ENCODE measurements around the gene ATG4D. TPM values are rescaled to one million over a fixed set of nuclear protein-coding genes. Genes with fewer than 3 reads are reported as not detected.

Gene ATG4D
- total RNA-seq, 1 donor from 2014 or later = 5.1 TPM

- Histone ChIP-seq H3K36me3 (no peaks in the 10 kb centered on the region), H3K79me2 (ENCODE audit: low read depth) (no peaks in the 10 kb centered on the region), H2AFZ (replicated peaks) (no peak overlapping the region), H3K4me2 (no peak overlapping the region), H3F3A (ENCODE audit: low read depth) (peaks cover 22% of the 10 kb centered on the region), H3K27ac (no peak overlapping the region), H3K4me3 (no peak overlapping the region), H4K20me1 (ENCODE audit: low read depth) (no peaks in the 10 kb centered on the region), H3K4me1 (no peaks in the 10 kb centered on the region), H3K27me3 (no peaks in the 10 kb centered on the region), H3K9me3 (ENCODE audit: low read depth) (no peaks in the 10 kb centered on the region), H3K9ac (no peak overlapping the region)
- Mint-ChIP-seq H3K4me1 (no peaks in the 10 kb centered on the region), H3K9me3 (no peaks in the 10 kb centered on the region), H3K27ac (no peak overlapping the region), H3K27me3 (ENCODE audit: insufficient read depth, low read depth) (peaks cover 3% of the 10 kb centered on the region), H3K4me3 (no peak overlapping the region), H3K36me3 (peaks cover 16% of the 10 kb centered on the region)
- TF ChIP-seq EZH2 (IDR thresholded peaks at IDR 0.05) (no peak), EZH2phosphoT487 (IDR thresholded peaks at IDR 0.05) (no peak)
- TF ChIP-seq, protein P1, sequence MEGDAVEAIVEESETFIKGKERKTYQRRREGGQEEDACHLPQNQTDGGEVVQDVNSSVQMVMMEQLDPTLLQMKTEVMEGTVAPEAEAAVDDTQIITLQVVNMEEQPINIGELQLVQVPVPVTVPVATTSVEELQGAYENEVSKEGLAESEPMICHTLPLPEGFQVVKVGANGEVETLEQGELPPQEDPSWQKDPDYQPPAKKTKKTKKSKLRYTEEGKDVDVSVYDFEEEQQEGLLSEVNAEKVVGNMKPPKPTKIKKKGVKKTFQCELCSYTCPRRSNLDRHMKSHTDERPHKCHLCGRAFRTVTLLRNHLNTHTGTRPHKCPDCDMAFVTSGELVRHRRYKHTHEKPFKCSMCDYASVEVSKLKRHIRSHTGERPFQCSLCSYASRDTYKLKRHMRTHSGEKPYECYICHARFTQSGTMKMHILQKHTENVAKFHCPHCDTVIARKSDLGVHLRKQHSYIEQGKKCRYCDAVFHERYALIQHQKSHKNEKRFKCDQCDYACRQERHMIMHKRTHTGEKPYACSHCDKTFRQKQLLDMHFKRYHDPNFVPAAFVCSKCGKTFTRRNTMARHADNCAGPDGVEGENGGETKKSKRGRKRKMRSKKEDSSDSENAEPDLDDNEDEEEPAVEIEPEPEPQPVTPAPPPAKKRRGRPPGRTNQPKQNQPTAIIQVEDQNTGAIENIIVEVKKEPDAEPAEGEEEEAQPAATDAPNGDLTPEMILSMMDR (IDR thresholded peaks at IDR 0.05) = no peak
- no peak for DNase-seq (ENCODE audit: low spot score)
Measured at GRCh38 chr19:10552510-10553053, 8.9 kb downstream of the ATG4D start.

- Histone ChIP-seq H3K27me3 (no peaks in the 10 kb centered on the region), H3K4me3 (no peak overlapping the region), H3F3A (ENCODE audit: low read depth) (peaks cover 22% of the 10 kb centered on the region), H3K9me3 (ENCODE audit: low read depth) (no peaks in the 10 kb centered on the region), H3K9ac (no peak overlapping the region), H3K4me1 (no peaks in the 10 kb centered on the region), H2AFZ (replicated peaks) (no peak overlapping the region), H3K36me3 (no peaks in the 10 kb centered on the region), H3K27ac (no peak overlapping the region), H4K20me1 (ENCODE audit: low read depth) (no peaks in the 10 kb centered on the region), H3K4me2 (no peak overlapping the region), H3K79me2 (ENCODE audit: low read depth) (no peaks in the 10 kb centered on the region)
- no peak for TF ChIP-seq EZH2phosphoT487 (IDR thresholded peaks at IDR 0.05)
- TF ChIP-seq, protein P1 (IDR thresholded peaks at IDR 0.05) = no peak
- no peak for TF ChIP-seq EZH2 (IDR thresholded peaks at IDR 0.05)
- Mint-ChIP-seq H3K27ac (no peak overlapping the region), H3K27me3 (ENCODE audit: insufficient read depth, low read depth) (peaks cover 3% of the 10 kb centered on the region), H3K9me3 (no peaks in the 10 kb centered on the region), H3K36me3 (peaks cover 19% of the 10 kb centered on the region), H3K4me1 (no peaks in the 10 kb centered on the region), H3K4me3 (no peak overlapping the region)
- DNase-seq (ENCODE audit: low spot score) = no peak
Measured at GRCh38 chr19:10553087-10553667, 9.5 kb downstream of the ATG4D start.

DNA sequence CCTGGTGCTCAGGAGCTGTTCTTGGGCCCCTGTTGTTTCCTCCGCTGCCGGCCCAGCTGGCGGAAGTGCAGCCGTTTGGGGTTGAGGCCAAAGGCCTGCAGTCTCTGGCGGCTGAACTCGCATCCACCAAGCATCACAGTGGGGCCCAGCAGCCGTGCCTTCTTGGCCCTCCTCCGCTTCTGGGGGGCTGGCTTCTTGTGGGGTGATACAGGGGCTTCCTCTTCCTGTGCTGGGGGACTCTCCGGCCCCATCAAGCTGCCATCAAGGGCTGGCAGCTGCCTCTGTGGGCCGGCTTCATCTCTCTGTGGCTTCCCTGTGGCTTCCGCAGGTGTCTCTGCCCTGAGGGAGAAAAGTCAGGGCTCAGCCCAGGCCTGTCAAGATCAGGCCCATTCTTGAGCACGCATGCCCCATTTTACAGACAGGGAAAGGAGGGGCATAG is 10.3 kb downstream of the ATG4D start:
- no peak overlapping the region for H3K4me3 Mint-ChIP-seq
- no peak overlapping the region for H3K4me3 ChIP-seq
- H3K9me3 ChIP-seq (ENCODE audit: low read depth) = no peaks in the 10 kb centered on the region
- peaks cover 22% of the 10 kb centered on the region for H3F3A ChIP-seq (ENCODE audit: low read depth)
- H3K9ac ChIP-seq = no peak overlapping the region
- H3K27me3 Mint-ChIP-seq (ENCODE audit: insufficient read depth, low read depth) = peaks cover 3% of the 10 kb centered on the region
- H3K4me2 ChIP-seq = no peak overlapping the region
- no peaks in the 10 kb centered on the region for H3K27me3 ChIP-seq
- no peak overlapping the region for H2AFZ ChIP-seq (replicated peaks)
- TF ChIP-seq EZH2 (IDR thresholded peaks at IDR 0.05) = no peak
- TF ChIP-seq, protein P1 (IDR thresholded peaks at IDR 0.05) = no peak
- no peak for TF ChIP-seq EZH2phosphoT487 (IDR thresholded peaks at IDR 0.05)
- no peak overlapping the region for H3K27ac Mint-ChIP-seq
- H3K36me3 ChIP-seq = no peaks in the 10 kb centered on the region
- H3K9me3 Mint-ChIP-seq = no peaks in the 10 kb centered on the region
- H3K79me2 ChIP-seq (ENCODE audit: low read depth) = no peaks in the 10 kb centered on the region
- no peak for DNase-seq (ENCODE audit: low spot score)
- H3K4me1 Mint-ChIP-seq = no peaks in the 10 kb centered on the region
- H3K27ac ChIP-seq = no peak overlapping the region
- H3K4me1 ChIP-seq = no peaks in the 10 kb centered on the region
- H3K36me3 Mint-ChIP-seq = peaks cover 21% of the 10 kb centered on the region
- no peaks in the 10 kb centered on the region for H4K20me1 ChIP-seq (ENCODE audit: low read depth)
